Neural cell (in vitro differentiated cells): ENCODE data around the gene NDUFB3.

Experiments
- EP300 ChIP-seq: fragments of 450-650 bp; conservative IDR thresholded peaks from 2 replicates; pipeline ENCODE4 v1.6.1; 2014; ENCODE audit warnings: antibody characterized with exemption, mild to moderate bottlenecking, moderate library complexity; ENCODE audit not compliant: poor library complexity, severe bottlenecking
- EZH2 ChIP-seq: fragments of 200-600, 300-800 bp; shearing (Covaris generic), sonication (generic); IDR thresholded peaks from 2 replicates; pipeline ENCODE4 v1.6.1; 2014; ENCODE audit warnings: antibody characterized with exemption, low read length, borderline replicate concordance, mild to moderate bottlenecking; ENCODE audit not compliant: insufficient read depth, poor library complexity, severe bottlenecking
- MXI1 ChIP-seq: fragments of 450-650 bp; conservative IDR thresholded peaks from 2 replicates; pipeline ENCODE4 v1.6.1; 2014; ENCODE audit warnings: antibody characterized with exemption, mild to moderate bottlenecking; ENCODE audit not compliant: poor library complexity, severe bottlenecking
- POLR2AphosphoS5 ChIP-seq: IDR thresholded peaks from 2 replicates; pipeline ENCODE4 v1.6.1; 2012
- RAD21 ChIP-seq: fragments of 450-650 bp; conservative IDR thresholded peaks from 2 replicates; pipeline ENCODE4 v1.6.1; 2014; ENCODE audit warnings: antibody characterized with exemption, mild to moderate bottlenecking, moderate library complexity
- REST ChIP-seq: IDR thresholded peaks from 2 replicates; pipeline ENCODE4 v1.6.1; 2012; ENCODE audit warnings: borderline replicate concordance
- SMC3 ChIP-seq: fragments of 450-650 bp; conservative IDR thresholded peaks from 2 replicates; pipeline ENCODE4 v1.6.1; 2014; ENCODE audit warnings: antibody characterized with exemption, mild to moderate bottlenecking, moderate library complexity; ENCODE audit not compliant: poor library complexity
- TAF1 ChIP-seq: IDR thresholded peaks from 2 replicates; pipeline ENCODE4 v1.6.1; 2012; ENCODE audit warnings: low read depth
- TF ChIP-seq, protein P1 (sequence below): fragments of 450-650 bp; IDR thresholded peaks from 2 replicates; pipeline ENCODE4 v1.5.1; 2014; ENCODE audit warnings: antibody characterized with exemption, mild to moderate bottlenecking, moderate library complexity; ENCODE audit not compliant: poor library complexity, severe bottlenecking

DNA sequence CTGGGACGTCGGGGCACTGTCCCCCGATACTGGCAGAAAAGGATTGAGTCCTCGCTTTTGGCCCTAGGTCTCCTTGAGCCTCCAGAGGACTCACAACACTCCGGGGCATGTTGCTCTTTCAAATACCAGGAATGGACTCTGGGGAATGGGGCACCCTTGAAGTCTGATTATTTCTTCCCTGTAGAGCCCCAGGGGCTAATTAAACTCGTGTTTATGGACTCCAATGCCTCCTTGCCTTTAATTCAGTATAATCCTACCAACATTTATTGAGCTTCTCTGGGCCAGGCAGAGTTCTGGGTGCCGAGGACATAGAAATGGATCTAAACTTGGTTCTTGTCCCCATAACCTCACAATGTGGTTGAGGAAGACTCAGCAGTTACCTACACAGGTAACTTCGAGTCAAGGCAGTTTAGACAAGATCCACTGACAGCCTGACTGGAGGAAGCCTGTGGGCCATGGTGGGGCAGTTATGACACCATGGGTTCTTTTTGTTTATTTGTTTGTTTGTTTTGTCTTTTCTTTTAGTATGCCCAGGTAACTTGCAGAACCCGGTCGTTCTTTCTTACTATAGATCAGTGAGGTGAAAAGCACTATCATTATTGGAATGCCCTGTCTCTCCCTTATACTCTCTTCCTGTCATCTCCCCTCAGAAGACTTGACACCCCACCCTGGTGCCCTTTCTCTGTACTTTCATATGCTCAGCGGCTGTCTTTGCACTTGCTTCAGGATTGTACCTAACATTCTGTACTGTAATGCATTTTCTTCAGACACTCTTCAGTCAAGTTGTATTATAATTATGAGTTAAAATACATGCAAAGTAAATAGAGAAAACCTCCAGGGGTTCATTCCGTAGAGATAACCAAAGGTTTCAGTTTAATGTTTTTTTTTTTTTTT lies 47.4 kb downstream of the NDUFB3 start:
- TF ChIP-seq, protein P1, sequence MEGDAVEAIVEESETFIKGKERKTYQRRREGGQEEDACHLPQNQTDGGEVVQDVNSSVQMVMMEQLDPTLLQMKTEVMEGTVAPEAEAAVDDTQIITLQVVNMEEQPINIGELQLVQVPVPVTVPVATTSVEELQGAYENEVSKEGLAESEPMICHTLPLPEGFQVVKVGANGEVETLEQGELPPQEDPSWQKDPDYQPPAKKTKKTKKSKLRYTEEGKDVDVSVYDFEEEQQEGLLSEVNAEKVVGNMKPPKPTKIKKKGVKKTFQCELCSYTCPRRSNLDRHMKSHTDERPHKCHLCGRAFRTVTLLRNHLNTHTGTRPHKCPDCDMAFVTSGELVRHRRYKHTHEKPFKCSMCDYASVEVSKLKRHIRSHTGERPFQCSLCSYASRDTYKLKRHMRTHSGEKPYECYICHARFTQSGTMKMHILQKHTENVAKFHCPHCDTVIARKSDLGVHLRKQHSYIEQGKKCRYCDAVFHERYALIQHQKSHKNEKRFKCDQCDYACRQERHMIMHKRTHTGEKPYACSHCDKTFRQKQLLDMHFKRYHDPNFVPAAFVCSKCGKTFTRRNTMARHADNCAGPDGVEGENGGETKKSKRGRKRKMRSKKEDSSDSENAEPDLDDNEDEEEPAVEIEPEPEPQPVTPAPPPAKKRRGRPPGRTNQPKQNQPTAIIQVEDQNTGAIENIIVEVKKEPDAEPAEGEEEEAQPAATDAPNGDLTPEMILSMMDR: no peak
- no peak for TF ChIP-seq EZH2
- no peak for TF ChIP-seq MXI1
- no peak for TF ChIP-seq TAF1
- TF ChIP-seq POLR2AphosphoS5: no peak
- TF ChIP-seq REST: no peak
- no peak for TF ChIP-seq EP300
- no peak for TF ChIP-seq SMC3
- TF ChIP-seq RAD21: no peak
